ENCODE results near the gene RWDD1.

Gene RWDD1

GRCh38 chr6:116615937-116616736, 44.8 kb downstream of the RWDD1 start, which contains the start of gene RSPH4A:
TSS of gene RSPH4A (plus strand) at chr6:116616479. CDS start at chr6:116616624, 145 bp downstream.
- DNase-seq, result peak; percentile 89

DNA sequence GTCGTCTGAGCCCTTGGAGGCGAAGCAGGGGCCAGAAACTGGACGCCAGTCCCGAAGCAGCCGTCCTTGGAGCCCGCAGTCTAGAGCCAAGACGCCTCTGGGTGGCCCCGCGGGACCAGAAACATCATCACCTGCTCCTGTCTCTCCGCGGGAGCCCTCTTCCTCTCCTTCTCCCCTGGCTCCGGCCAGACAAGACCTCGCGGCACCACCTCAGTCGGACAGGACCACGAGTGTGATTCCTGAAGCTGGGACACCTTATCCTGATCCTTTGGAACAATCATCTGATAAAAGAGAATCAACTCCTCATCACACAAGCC, 45.4 kb downstream of the RWDD1 start:
- DNase-seq, result no peak

- no peak for DNase-seq
Measured at GRCh38 chr6:116624036-116624805, 52.9 kb downstream of the RWDD1 start.

GRCh38 chr6:116625872-116626271, 54.6 kb downstream of the RWDD1 start:
- no peak for DNase-seq

DNA sequence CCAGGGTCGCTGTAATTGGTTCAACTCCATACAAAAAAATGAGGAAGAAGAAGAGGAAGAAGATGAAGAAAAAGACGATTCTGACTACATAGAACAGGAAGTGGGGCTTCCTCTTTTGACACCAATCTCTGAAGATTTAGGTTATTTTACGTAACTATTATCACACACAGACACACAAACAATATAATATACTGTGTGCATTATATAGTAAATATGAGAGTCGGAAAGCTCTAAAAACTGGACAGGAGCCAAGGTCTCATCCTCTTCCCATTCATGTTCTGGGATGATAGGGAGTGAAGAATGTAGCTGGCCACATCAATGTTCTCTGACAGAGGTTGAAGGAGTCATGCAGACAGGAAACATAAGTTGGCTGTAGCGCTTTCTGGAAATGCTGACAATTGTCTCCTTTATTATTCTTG, 58.3 kb downstream of the RWDD1 start:
- no peak for DNase-seq

DNA sequence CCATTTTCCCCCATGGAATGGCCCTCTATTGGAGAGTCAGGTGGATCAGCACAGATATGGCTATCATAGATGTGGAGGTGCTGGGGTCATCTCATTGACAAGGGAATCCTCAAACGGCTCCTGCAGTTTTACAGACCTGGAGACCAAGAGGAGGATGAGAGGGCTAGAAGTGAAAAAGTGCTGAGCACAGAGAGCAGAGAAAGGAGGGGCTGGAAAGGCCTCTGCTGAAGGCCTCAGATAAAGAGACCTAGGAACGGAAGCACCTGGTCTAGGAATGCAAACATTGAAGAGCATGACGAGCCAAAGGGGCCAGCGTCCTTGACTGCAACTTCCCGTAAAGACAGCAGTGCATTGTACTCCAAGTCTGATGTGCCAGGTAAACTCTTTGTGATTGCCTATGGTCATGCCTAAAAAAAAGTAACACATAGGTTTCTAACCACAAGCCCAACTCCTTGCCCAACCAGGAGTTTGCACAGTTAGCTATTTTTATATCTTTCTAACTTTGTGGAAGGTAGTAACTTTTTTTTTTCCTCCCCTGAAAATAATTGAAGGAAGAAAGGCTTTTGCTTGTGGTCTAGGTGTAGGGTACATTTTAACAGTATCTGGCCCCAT, 60.2 kb downstream of the RWDD1 start:
- DNase-seq, result no peak

GRCh38 chr6:116633685-116634084, 62.4 kb downstream of the RWDD1 start:
- DNase-seq, result no peak
